Measurements from ENCODE around the gene PCK1. TPM values are rescaled to one million over a fixed set of nuclear protein-coding genes. Genes with fewer than 3 reads are reported as not detected.

PCK1 gene
- total RNA-seq, 2 experiments from 2014 or later = not detected

DNA sequence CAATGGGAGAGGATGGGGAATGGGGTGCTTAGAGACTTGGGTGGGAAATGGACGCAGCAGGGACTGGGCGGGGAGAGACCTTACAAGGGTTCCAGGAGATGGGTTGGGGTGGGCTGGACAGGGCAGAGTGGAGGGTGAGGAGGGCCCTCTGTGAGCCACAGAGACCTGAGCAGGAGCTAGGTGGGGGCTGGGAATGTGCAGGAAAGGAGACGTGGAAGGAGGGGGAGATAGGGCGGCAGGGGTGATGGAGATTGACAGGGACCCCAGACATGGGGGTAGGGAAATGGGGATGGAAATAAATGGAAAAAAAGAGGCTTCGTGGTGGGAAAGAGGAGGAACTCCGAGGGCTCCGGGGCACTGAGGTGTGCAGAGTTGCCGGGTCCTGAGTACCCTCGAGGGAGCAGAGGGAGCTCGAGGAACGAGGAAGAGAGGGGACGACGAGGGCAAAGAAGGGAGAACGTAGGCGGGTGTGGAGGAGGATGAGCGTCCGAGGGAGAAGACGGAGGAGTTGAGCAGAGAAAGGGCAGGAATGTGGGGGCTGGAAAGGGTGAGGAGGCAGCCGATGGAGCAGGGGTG lies 33.9 kb upstream of the PCK1 start:
- Mint-ChIP-seq H3K9me3 (no peaks in the 10 kb centered on the region), H3K4me3 (no peak overlapping the region), H3K36me3 (no peaks in the 10 kb centered on the region), H3K27me3 (no peaks in the 10 kb centered on the region), H3K4me1 (ENCODE audit: low read depth) (peaks cover 11% of the 10 kb centered on the region), H3K27ac (no peak overlapping the region)
- intact Hi-C loops (cut with micrococcal nuclease) = no loop called here
- no peak for DNase-seq
- CTCF ChIA-PET = interaction anchor here (0.9 to 1.0 kb wide), 2 partner anchors 11 to 69 kb away, joined by 4 read pairs; no protein-coding TSS in a partner anchor
- POLR2A ChIA-PET = no interaction called here

- peaks cover 6% of the 10 kb centered on the region for H3K4me1 Mint-ChIP-seq (ENCODE audit: low read depth)
- intact Hi-C loops (cut with micrococcal nuclease) = no loop called here
- H3K4me3 Mint-ChIP-seq = no peak overlapping the region
- H3K27me3 Mint-ChIP-seq = peaks cover 1% of the 10 kb centered on the region
- H3K27ac Mint-ChIP-seq = no peak overlapping the region
- no peak for DNase-seq
- ChIA-PET POLR2A (no interaction called here), CTCF (interaction anchor here (0.9 to 1.0 kb wide), 2 partner anchors 10 to 69 kb away, joined by 4 read pairs; no protein-coding TSS in a partner anchor)
- H3K9me3 Mint-ChIP-seq = no peaks in the 10 kb centered on the region
- H3K36me3 Mint-ChIP-seq = no peaks in the 10 kb centered on the region
These were observed 33.2 kb upstream of the PCK1 start for GRCh38 chr20:57527728-57528127.

DNA sequence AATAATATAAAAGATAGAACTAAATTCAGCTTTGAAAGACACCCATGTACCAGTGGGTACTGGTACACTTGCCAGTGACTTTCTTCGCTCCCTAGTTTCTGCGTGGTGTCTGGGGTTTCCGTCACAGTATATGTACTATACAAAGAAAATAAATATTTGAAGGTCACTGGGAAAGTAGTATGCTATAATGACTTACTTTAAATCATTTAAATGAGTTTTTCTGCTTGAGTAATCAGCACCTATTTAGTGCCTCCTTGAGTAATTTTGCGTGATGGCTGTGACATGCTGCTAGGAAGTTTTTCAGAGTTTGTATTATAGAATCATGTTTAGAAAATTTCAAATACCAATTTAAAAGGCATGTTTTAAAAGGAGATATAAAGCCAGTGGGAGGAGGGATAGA lies 32.8 kb upstream of the PCK1 start:
- ChIA-PET CTCF (interaction anchor here (0.9 kb wide), 1 partner anchor 68 kb away, joined by 4 read pairs; no protein-coding TSS in a partner anchor), POLR2A (no interaction called here)
- Mint-ChIP-seq H3K4me3 (no peak overlapping the region), H3K9me3 (no peaks in the 10 kb centered on the region), H3K36me3 (no peaks in the 10 kb centered on the region), H3K4me1 (ENCODE audit: low read depth) (peaks cover 2% of the 10 kb centered on the region), H3K27ac (no peak overlapping the region), H3K27me3 (peaks cover 4% of the 10 kb centered on the region)
- no peak for DNase-seq
- intact Hi-C loops (cut with micrococcal nuclease) = no loop called here

DNA sequence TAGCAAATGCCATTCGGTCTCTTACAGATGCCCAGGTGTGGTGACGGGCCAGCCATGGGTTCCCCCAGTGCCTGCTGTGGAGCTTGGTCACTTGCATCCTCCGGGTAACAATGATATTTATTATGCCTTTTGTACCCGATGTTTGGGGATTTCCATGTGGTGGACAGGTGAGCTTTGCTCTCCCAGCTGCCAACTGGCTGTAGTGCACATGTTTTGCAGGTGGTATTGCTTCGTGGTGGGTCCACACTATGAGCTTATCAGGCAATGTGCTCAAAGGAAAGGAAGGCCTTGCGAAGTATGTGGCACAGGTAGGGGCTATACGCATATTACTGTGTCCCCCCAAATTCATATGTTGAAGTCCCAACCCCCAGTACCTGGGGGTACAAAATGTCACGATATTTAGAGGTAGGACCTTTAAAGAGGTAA lies 31.7 kb upstream of the PCK1 start:
- Mint-ChIP-seq H3K36me3 (no peaks in the 10 kb centered on the region), H3K9me3 (no peaks in the 10 kb centered on the region), H3K4me3 (no peak overlapping the region), H3K27me3 (peaks cover 12% of the 10 kb centered on the region), H3K27ac (no peak overlapping the region), H3K4me1 (ENCODE audit: low read depth) (no peaks in the 10 kb centered on the region)
- POLR2A ChIA-PET = no interaction called here
- CTCF ChIA-PET = no interaction called here
- no peak for DNase-seq
- intact Hi-C loops (cut with micrococcal nuclease) = no loop called here

DNA sequence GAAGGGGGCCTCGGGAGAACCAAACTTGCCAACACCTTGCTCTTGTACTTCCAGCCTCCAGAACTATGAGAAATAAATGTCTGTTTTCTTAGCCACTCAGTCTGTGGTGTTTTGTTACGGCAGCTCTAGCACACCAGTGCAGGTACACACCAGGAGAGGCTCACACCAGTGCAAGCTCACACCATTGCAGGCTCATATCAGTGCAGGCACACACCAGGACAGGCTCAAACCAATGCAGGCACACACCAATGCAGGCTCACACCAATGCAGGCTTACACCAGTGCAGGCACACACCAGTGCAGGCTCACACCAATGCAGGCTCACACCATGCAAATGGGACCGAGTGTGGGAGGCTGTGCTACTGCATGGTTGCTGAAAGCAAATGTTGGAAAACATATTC lies 31.1 kb upstream of the PCK1 start:
- no peaks in the 10 kb centered on the region for H3K4me1 Mint-ChIP-seq (ENCODE audit: low read depth)
- H3K36me3 Mint-ChIP-seq = no peaks in the 10 kb centered on the region
- peaks cover 14% of the 10 kb centered on the region for H3K27me3 Mint-ChIP-seq
- no peak for DNase-seq
- H3K27ac Mint-ChIP-seq = no peak overlapping the region
- intact Hi-C loops (cut with micrococcal nuclease) = no loop called here
- ChIA-PET POLR2A (no interaction called here), CTCF (no interaction called here)
- H3K9me3 Mint-ChIP-seq = no peaks in the 10 kb centered on the region
- no peak overlapping the region for H3K4me3 Mint-ChIP-seq

DNA sequence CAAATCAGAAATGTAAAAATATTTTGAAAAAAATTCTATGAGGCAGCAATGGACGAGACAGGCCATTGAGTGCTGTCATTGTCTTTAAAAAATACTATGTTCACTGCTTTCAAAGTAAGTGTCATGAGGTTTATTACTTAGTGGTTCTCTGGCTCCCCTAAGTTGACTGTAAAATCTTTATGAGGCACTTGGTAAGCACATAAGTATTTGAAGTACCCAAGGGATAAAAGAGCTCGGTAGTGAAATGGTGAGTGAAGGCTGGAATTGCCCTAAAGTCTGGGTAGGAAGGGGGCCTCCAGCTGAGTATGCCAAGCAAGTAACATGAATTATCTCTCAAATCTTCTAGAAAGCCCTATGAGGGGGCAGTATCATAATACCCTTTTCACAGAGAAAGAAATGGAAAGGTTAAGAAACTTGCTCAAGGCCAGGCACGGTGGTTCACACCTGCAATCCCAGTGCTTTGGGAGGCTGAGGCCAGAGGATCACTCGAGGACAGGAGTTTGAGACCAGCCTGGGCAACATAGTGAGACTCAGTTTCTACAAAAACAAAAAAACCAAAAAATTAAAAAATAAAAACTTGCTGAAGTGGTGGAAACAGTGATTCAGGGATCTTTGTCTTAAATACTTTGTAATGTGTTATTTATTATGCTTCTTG lies 30.5 kb upstream of the PCK1 start:
- no peak for DNase-seq
- intact Hi-C loops (cut with micrococcal nuclease) = no loop called here
- Mint-ChIP-seq H3K9me3 (no peaks in the 10 kb centered on the region), H3K27me3 (peaks cover 16% of the 10 kb centered on the region), H3K36me3 (no peaks in the 10 kb centered on the region), H3K27ac (no peak overlapping the region), H3K4me1 (ENCODE audit: low read depth) (no peaks in the 10 kb centered on the region), H3K4me3 (no peak overlapping the region)
- ChIA-PET POLR2A (no interaction called here), CTCF (no interaction called here)

DNA sequence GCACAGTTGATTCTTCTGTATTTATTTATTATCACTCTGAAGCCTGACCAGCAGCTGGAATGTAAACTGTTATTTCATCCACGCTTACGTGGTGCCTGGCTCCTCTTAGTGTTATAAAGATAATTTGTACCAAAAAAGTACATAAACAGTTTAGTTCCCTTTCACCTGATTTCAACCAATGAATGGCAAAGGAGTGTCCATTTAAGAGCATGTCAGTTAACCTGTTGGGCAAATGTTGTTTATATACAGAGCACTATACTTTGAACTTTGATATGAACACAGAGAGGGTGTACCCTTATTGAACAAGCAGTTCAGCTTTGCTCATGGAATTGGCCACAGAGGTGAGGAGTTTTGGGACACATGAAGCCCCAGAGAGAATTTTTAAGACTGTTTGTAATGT lies 28.8 kb upstream of the PCK1 start:
- DNase-seq = no peak
- Mint-ChIP-seq H3K27ac (no peak overlapping the region), H3K4me3 (no peak overlapping the region), H3K4me1 (ENCODE audit: low read depth) (no peaks in the 10 kb centered on the region), H3K27me3 (peaks cover 30% of the 10 kb centered on the region), H3K9me3 (no peaks in the 10 kb centered on the region), H3K36me3 (no peaks in the 10 kb centered on the region)
- ChIA-PET CTCF (no interaction called here), POLR2A (no interaction called here)
- intact Hi-C loops (cut with micrococcal nuclease) = no loop called here

GRCh38 chr20:57535297-57535696 lies 25.6 kb upstream of the PCK1 start:
- CTCF ChIA-PET = no interaction called here
- Mint-ChIP-seq H3K4me1 (ENCODE audit: low read depth) (no peaks in the 10 kb centered on the region), H3K27me3 (peaks cover 41% of the 10 kb centered on the region), H3K9me3 (no peaks in the 10 kb centered on the region), H3K4me3 (no peak overlapping the region), H3K27ac (no peak overlapping the region), H3K36me3 (no peaks in the 10 kb centered on the region)
- POLR2A ChIA-PET = no interaction called here
- intact Hi-C loops (cut with micrococcal nuclease) = no loop called here
- no peak for DNase-seq

DNA sequence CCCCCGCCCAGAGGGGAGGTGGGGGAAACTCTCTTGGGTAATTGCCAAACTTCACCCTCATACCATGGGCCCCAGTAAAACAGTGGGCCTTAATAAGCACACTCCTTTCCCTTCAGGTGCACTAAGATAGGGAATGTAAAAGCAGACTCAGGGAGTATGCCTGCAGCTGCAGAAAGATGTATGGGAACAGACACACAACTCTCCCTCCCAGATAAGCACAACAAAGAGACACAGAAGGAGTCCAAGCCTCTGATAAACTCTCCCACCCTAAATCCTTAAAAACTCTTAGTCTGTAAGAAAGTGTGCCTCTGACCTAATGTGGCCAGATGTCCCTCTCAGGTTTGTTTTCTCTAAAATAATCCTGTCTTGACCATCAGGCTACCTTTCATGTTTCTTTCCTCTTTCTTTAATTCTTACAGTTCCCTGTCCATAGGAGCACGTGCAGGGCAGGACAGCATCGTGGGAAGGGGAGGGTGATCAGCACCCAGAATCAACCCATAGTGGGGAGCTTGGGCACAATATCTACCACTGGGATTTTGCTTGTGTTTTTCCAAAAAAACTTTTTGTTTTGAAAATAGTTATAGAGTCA lies 24.7 kb upstream of the PCK1 start:
- Mint-ChIP-seq H3K27me3 (peaks cover 44% of the 10 kb centered on the region), H3K4me1 (ENCODE audit: low read depth) (no peaks in the 10 kb centered on the region), H3K36me3 (no peaks in the 10 kb centered on the region), H3K27ac (no peak overlapping the region), H3K4me3 (no peak overlapping the region), H3K9me3 (no peaks in the 10 kb centered on the region)
- DNase-seq = no peak
- CTCF ChIA-PET = no interaction called here
- POLR2A ChIA-PET = no interaction called here
- intact Hi-C loops (cut with micrococcal nuclease) = no loop called here

GRCh38 chr20:57536771-57537724 lies 23.9 kb upstream of the PCK1 start:
- Mint-ChIP-seq H3K27me3 (peaks cover 44% of the 10 kb centered on the region), H3K9me3 (no peaks in the 10 kb centered on the region), H3K36me3 (no peaks in the 10 kb centered on the region), H3K27ac (no peak overlapping the region), H3K4me3 (no peak overlapping the region), H3K4me1 (ENCODE audit: low read depth) (no peaks in the 10 kb centered on the region)
- intact Hi-C loops (cut with micrococcal nuclease) = no loop called here
- ChIA-PET CTCF (interaction anchor here (0.9 kb wide), 1 partner anchor 10 kb away, joined by 4 read pairs; no protein-coding TSS in a partner anchor), POLR2A (no interaction called here)
- no peak for DNase-seq

- Mint-ChIP-seq H3K36me3 (no peaks in the 10 kb centered on the region), H3K4me1 (ENCODE audit: low read depth) (no peaks in the 10 kb centered on the region), H3K27me3 (peaks cover 42% of the 10 kb centered on the region), H3K9me3 (no peaks in the 10 kb centered on the region), H3K27ac (no peak overlapping the region), H3K4me3 (no peak overlapping the region)
- intact Hi-C loops (cut with micrococcal nuclease) = no loop called here
- ChIA-PET CTCF (interaction anchor here (0.9 to 1.1 kb wide), 2 partner anchors 11 to 24 kb away, joined by 3 to 4 read pairs; no protein-coding TSS in a partner anchor), POLR2A (interaction anchor here (0.6 kb wide), 1 partner anchor 171 kb away, joined by 3 read pairs; no protein-coding TSS in a partner anchor)
- no peak for DNase-seq
These were observed 23.1 kb upstream of the PCK1 start for GRCh38 chr20:57537822-57538221.

DNA sequence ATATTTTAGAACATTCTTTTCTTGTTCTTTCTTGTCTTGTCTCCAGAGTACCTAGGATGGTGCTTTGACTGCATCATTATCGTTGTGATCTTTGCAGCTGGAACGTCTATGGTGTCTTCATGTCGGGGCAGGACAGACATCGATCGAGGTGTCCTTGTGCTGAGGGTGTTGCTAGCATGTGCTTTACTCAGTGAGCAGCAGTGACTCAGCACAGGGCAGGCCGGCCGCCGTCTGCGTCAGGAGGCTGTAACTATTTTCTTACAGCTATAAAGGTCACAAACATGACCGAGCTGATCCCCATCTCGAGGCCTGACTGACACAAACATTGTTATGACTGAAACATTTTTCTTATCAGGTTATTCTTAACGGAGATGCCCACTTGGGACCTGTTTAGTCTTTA lies 21.0 kb upstream of the PCK1 start:
- H3K36me3 Mint-ChIP-seq = no peaks in the 10 kb centered on the region
- no peak overlapping the region for H3K4me3 Mint-ChIP-seq
- H3K27me3 Mint-ChIP-seq = peaks cover 33% of the 10 kb centered on the region
- H3K4me1 Mint-ChIP-seq (ENCODE audit: low read depth) = no peaks in the 10 kb centered on the region
- ChIA-PET POLR2A (no interaction called here), CTCF (no interaction called here)
- intact Hi-C loops (cut with micrococcal nuclease) = no loop called here
- no peak overlapping the region for H3K27ac Mint-ChIP-seq
- no peaks in the 10 kb centered on the region for H3K9me3 Mint-ChIP-seq
- DNase-seq = no peak
